Measurements from ENCODE around the gene VPS13D. TPM values are rescaled to one million over a fixed set of nuclear protein-coding genes. Genes with fewer than 3 reads are reported as not detected.
A peak's percentile ranks its signal among the peaks of the same experiment; 100 is the strongest.

VPS13D gene
- total RNA-seq, 4 donors from 2014 or later: 33.2 to 115 (median 56.5) TPM

- TF ChIP-seq CTCF (IDR thresholded peaks at IDR 0.05): no peak
- TF ChIP-seq POLR2A (IDR thresholded peaks at IDR 0.05): no peak
- Histone ChIP-seq H3K9me3 (no peaks in the 10 kb centered on the region), H3K4me1 (no peaks in the 10 kb centered on the region), H3K4me3 (no peak overlapping the region), H3K36me3 (no peaks in the 10 kb centered on the region), H3K27me3 (no peaks in the 10 kb centered on the region), H3K27ac (no peak overlapping the region)
- intact Hi-C loops (cut with DNase I; ENCODE audit: low total_unique reads): no loop called here
- DNase-seq: no peak
Measured at GRCh38 chr1:12269351-12269750, 39.5 kb downstream of the VPS13D start.

DNA sequence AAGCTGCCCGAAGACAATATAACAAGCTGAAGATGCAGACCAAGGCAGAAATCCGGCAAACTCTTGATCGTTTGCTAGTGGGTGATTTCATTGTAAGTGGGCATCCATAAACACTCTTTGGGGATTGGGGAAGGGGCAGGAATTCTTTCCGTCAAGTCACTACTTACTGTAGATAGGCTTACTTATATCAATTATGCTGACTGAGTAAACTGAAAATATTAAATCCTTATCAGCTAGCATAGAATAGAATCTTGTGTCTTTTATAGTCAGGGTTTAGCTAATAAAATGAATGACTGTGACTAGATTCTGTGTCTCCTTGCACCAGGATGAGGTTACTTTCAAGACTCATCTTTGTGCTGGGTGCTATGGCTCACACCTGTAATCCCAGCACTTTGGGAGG is 41.2 kb downstream of the VPS13D start:
- no peaks in the 10 kb centered on the region for H3K27me3 ChIP-seq
- TF ChIP-seq POLR2A (IDR thresholded peaks at IDR 0.05) (no peak), CTCF (IDR thresholded peaks at IDR 0.05) (no peak)
- no peak overlapping the region for H3K27ac ChIP-seq
- DNase-seq: no peak
- no peaks in the 10 kb centered on the region for H3K36me3 ChIP-seq
- intact Hi-C loops (cut with DNase I; ENCODE audit: low total_unique reads): no loop called here
- H3K9me3 ChIP-seq: no peaks in the 10 kb centered on the region
- H3K4me1 ChIP-seq: no peaks in the 10 kb centered on the region
- no peak overlapping the region for H3K4me3 ChIP-seq

DNA sequence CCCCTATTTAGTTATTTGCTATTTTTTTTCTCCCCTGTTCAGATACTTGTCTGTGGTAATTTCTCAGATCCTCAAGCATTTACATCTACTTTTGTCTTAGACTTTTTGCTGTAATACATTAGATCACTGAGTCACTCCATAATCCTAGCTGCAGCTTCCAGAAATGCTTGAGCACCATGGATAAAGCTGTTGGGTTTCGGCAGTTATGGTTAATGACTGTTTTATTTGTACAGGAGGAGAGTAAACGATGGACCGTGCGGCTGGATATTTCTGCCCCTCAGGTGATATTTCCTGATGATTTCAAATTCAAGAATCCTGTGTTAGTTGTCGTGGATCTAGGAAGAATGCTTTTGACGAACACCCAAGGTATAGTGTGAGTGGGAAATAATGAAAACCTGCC is 42.9 kb downstream of the VPS13D start:
- no peak for DNase-seq
- Histone ChIP-seq H3K9me3 (no peaks in the 10 kb centered on the region), H3K27ac (no peak overlapping the region), H3K27me3 (no peaks in the 10 kb centered on the region), H3K36me3 (no peaks in the 10 kb centered on the region), H3K4me3 (no peak overlapping the region), H3K4me1 (no peaks in the 10 kb centered on the region)
- intact Hi-C loops (cut with DNase I; ENCODE audit: low total_unique reads): no loop called here
- TF ChIP-seq POLR2A (IDR thresholded peaks at IDR 0.05) (no peak), CTCF (IDR thresholded peaks at IDR 0.05) (no peak)

DNA sequence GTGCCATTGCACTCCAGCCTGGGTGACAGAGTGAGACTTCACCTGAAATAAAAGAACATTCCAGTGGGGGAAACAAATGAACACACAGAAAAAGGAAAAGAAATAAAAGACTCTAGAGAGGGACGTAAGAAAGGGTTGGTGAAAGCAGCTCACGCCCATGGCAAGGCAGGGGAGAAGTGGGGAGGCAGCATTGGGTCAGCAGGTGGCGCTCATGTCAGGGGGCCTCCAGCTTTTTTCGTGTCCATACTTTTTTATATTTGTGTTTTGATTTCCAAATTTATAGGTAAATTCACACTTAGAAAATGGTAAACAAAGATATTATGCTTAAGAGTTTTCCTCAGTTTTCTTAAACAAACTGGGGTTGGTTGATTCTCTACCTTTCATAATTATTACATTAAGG is 45.5 kb downstream of the VPS13D start:
- H3K36me3 ChIP-seq: no peaks in the 10 kb centered on the region
- H3K4me3 ChIP-seq: no peak overlapping the region
- TF ChIP-seq CTCF (IDR thresholded peaks at IDR 0.05): peak; percentile 27 to 58 (median 38)
- TF ChIP-seq POLR2A (IDR thresholded peaks at IDR 0.05): no peak
- peak in 1 of 2 donors; percentile 35 for DNase-seq
- H3K9me3 ChIP-seq: no peaks in the 10 kb centered on the region
- no peaks in the 10 kb centered on the region for H3K4me1 ChIP-seq
- H3K27me3 ChIP-seq: no peaks in the 10 kb centered on the region
- H3K27ac ChIP-seq: no peak overlapping the region
- intact Hi-C loops (cut with DNase I; ENCODE audit: low total_unique reads): no loop called here

GRCh38 chr1:12276225-12276624 is 46.4 kb downstream of the VPS13D start:
- intact Hi-C loops (cut with DNase I; ENCODE audit: low total_unique reads): no loop called here
- peak; percentile 38 to 61 (median 58) for TF ChIP-seq CTCF (IDR thresholded peaks at IDR 0.05)
- TF ChIP-seq POLR2A (IDR thresholded peaks at IDR 0.05): no peak
- Histone ChIP-seq H3K27ac (no peak overlapping the region), H3K9me3 (no peaks in the 10 kb centered on the region), H3K4me1 (no peaks in the 10 kb centered on the region), H3K36me3 (no peaks in the 10 kb centered on the region), H3K4me3 (no peak overlapping the region), H3K27me3 (no peaks in the 10 kb centered on the region)
- DNase-seq: peak; percentile 51 to 53

All from uterus (tissue), 4 donors.